HG02852 (cell line): ENCODE data around the gene RIN3.
A peak's percentile ranks its signal among the peaks of the same experiment; 100 is the strongest.
"Not testable (repeated sequence)": the region's sequence is repeated elsewhere in the genome, so short reads cannot be mapped to it uniquely, and the experiment has no call there.

ENCODE experiments used
- ATAC-seq: cut with Tn5 transposase; IDR thresholded peaks from one replicate; pipeline ENCODE4 v1.9.1; 2021; ENCODE audit warnings: mild to moderate bottlenecking, moderate library complexity; ENCODE audit not compliant: unreplicated experiment

Gene RIN3

GRCh38 chr14:92706386-92706785, 192.8 kb downstream of the RIN3 start:
- ATAC-seq = no peak

GRCh38 chr14:92709340-92710000, 195.9 kb downstream of the RIN3 start:
- no peak for ATAC-seq

DNA sequence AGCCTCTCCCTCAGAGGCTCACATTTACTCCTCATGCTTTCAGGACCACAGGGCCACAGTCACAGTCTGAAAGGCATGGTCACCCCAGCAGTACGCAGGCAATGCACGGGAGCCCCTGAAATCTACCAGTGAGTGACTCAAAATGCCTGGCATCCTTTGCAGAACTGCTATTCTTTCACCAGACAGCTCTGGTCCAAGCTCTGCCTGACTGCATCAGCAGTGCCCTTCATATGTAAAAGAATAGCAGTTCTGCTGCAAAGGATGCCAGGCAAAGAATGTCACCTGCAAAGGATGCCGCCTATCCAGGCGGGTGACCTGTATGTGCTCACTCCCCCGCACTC, 196.4 kb downstream of the RIN3 start:
- no peak for ATAC-seq

GRCh38 chr14:92711976-92712653, 198.5 kb downstream of the RIN3 start:
- no peak for ATAC-seq

DNA sequence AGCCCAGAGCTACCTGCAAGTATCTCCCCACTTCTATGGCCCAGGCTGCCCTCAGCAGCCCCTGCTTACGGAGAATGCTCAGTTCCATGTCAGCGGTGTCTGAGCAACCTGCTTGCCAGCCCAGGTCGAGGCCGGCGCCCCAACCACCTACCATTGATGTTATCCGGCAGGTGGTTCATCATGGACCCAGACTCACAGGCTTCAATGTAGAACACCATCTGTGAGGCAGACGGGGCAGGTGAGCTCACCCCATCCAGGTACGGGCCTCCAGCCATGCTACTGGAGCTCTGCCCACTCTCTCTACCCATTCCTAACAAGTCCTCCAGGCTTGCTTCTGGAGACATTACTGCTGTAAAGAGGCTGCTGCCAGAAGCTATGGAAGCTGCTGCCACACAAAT, 199.1 kb downstream of the RIN3 start:
- ATAC-seq = no peak

GRCh38 chr14:92714739-92715307, 201.2 kb downstream of the RIN3 start:
- not testable (repeated sequence) for ATAC-seq

DNA sequence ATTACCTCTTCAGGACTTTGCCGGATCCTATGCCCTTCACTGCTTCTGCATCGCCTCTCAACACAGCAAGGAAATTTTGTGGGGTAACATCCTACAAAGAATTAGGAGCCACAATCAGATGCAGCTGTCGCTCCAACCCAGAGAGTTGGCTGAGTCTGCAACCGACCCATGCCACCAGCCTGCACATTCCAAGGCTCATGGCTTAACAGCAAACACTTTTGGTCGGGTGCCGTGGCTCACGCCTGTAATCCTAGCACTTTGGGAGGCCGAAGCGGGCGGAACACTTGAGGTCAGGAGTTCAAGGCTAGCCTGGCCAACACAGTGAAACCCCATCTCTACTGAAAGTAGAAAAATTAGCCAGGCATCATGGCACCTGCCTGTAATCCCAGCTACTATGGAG, 202.6 kb downstream of the RIN3 start:
- ATAC-seq = no peak

GRCh38 chr14:92717571-92718042, 204.0 kb downstream of the RIN3 start:
- no peak for ATAC-seq

GRCh38 chr14:92718664-92719063, 205.1 kb downstream of the RIN3 start:
- ATAC-seq = no peak

DNA sequence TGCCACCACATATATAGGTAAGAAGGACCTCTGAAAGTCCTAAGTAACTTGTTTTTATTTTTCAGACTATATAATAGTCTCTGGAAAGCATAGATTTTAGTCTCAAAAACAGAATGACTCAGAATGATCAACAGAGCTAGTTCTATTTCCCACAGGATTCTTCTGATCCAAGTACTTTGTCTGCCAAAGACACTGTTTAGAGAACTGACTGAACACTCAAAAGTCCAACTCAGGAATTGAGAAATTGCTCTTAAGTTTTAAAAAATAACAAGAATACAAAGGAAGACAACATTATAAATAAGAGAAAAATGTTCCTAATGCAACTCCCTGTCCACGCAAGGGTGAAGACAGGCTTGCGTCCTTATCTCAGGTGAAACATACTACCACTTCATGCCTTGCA, 205.8 kb downstream of the RIN3 start:
- ATAC-seq = no peak

DNA sequence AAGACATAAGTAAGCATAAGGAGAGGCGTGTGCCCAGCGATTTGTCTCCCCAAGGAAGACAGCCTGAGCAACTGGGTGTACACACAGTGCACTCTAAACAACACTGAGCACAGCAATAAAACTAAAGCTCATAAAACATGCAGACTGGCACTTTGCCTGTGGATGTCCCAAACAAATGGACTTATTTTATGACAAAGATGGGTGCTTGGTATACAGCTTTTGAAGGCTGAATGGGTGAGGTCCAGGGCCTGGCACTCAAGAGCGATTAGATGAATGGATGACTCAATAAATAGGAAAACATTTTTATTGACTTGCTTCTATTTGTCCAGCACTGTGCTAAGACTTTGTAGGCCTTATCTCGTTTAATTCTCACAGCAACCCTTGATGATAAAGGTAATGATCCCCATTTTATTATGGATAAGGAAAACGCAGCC, 206.3 kb downstream of the RIN3 start:
- no peak for ATAC-seq

GRCh38 chr14:92724516-92725340, 211.1 kb downstream of the RIN3 start:
- no peak for ATAC-seq

GRCh38 chr14:92726135-92726932, 212.8 kb downstream of the RIN3 start:
- ATAC-seq = no peak

- ATAC-seq = no peak
Measured at GRCh38 chr14:92726933-92727262, 213.3 kb downstream of the RIN3 start.

DNA sequence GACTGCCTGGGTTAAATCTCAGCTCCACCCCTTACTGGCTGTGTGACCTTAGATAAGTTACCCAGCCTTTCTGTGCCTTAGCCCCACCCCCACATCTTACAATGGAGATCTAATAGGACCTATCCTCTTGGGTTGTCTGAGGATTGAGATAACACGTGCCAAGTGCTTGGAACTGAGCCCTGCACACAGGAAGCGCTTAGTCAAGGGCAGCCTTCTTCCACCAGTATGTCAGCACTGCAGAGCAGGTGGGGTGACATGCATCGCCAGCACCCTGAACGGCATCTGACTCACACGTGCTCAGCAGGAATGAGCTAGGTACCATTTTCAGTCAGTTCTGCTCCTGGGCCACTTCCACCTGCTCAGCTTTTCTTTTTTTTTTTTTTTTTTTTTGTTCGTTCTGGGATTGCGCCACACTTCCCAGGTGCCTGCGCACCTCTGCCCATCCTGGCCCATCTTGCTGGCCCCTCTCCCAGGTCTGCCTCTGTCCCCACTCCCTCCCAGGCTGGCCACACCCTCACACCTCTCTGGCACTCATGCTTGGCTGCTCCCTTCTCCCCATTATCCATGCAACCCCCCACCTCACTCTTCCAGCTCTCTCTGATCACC, 215.3 kb downstream of the RIN3 start:
- ATAC-seq = peak; percentile 75

GRCh38 chr14:92729634-92730358, 216.2 kb downstream of the RIN3 start:
- ATAC-seq = peak; percentile 77

- no peak for ATAC-seq
Measured at GRCh38 chr14:92731622-92732115, 218.1 kb downstream of the RIN3 start.

DNA sequence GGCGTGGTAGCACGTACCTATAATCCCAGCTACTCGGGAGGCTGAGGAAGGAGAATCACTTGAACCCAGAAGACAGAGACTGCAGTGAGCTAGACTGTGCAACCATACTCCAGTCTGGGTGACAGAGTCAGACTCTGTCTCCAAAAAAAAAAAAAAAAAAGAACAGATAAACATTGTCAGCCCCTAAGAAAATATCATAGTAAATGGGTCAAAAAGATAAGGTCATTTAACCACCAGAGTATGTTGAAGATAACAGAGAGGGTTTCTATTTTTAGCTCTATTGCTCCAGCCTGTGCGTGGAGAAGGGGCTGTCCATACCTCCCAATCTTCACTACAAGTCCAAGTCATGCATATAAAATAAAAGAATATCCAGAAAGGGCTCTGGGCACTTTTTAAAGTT, 219.4 kb downstream of the RIN3 start:
- ATAC-seq = no peak

- ATAC-seq = no peak
Measured at GRCh38 chr14:92734618-92735017, 221.0 kb downstream of the RIN3 start.

DNA sequence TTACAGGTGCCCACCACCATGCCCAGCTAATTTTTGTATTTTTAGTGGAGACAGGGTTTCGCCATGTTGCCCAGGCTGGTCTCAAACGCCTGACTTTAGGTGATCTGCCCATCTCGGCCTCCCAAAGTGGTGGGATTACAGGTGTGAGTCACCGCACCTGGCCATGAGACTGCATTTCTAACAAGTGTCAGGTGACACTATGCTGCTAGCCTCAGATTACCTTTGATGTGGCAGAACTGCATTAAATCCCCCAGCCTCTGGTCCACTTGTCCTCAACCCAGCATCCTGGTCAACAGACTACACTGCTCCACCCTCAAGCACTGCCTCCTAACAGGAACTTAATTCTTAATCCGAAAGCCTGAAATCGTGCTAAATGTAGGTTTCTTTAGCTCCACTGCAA, 221.8 kb downstream of the RIN3 start:
- ATAC-seq = no peak
